ENCODE measurements around the gene ARHGAP40. TPM values are rescaled to one million over a fixed set of nuclear protein-coding genes. Genes with fewer than 3 reads are reported as not detected.

ARHGAP40 gene
- total and polyA plus RNA-seq, 9 of the 15 experiments (the other 6 are each of a cell fraction or from before 2014, with no cell fraction given), result not detected

DNA sequence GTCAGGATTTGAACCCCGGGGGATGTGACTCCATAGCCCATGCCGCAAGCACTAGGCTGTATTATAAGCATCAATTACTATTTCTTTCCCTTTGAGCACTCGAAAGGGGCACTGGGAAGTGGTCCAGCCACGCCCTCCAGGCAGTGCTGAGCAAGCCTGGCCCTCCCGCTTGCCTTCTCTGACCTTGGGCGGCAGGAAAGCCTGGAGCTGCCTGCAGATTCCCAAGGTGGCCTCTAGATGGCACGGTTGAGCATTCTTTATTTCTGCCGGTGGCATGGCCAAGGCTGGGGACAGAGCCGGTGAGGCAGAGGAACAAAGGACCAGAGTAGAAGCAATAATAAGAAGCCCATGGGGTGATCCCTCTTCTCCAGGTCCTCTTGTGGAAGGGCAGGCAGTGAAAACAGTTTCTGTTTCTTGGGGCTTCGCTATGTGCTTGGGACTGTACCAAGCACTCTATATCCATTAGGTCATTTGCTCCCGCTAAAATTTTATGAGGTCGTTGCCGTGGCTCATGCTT is 32.0 kb downstream of the ARHGAP40 start (continued):
- no peak for TF ChIP-seq ZBTB49 (CRISPR knock-in tag; IDR thresholded peaks at IDR 0.05; ENCODE audit: borderline replicate concordance)
- TF ChIP-seq KHSRP (IDR thresholded peaks at IDR 0.05), result no peak
- no peak for TF ChIP-seq ARHGAP35 (IDR thresholded peaks at IDR 0.05; ENCODE audit: partially characterized antibody)
- TF ChIP-seq ZNF282 (CRISPR knock-in tag; IDR thresholded peaks at IDR 0.05), result no peak
- no peak for TF ChIP-seq SNAPC5 (CRISPR knock-in tag; IDR thresholded peaks at IDR 0.05)
- TF ChIP-seq MYC (IDR thresholded peaks at IDR 0.05; ENCODE audit: low read depth, low read length), result no peak
- TF ChIP-seq MYC (CRISPR knock-in tag; IDR thresholded peaks at IDR 0.05; ENCODE audit: borderline replicate concordance, low read depth), result no peak
- no peak for TF ChIP-seq CHAMP1 (IDR thresholded peaks at IDR 0.05)
- TF ChIP-seq CXXC5 (CRISPR knock-in tag; IDR thresholded peaks at IDR 0.05), result peak; percentile 21; the same call in 1 of the 2 replicates
- no peak for TF ChIP-seq TARDBP (IDR thresholded peaks at IDR 0.05)
- no peak for TF ChIP-seq GTF2F1 (IDR thresholded peaks at IDR 0.05; ENCODE audit: low read depth, low read length)
- 0 out of 2 replicates have a peak, but pooled peaks have one; percentile 79 for TF ChIP-seq PTBP1 (IDR thresholded peaks at IDR 0.05; ENCODE audit: low read depth, low read length)
- TF ChIP-seq, protein P1, sequence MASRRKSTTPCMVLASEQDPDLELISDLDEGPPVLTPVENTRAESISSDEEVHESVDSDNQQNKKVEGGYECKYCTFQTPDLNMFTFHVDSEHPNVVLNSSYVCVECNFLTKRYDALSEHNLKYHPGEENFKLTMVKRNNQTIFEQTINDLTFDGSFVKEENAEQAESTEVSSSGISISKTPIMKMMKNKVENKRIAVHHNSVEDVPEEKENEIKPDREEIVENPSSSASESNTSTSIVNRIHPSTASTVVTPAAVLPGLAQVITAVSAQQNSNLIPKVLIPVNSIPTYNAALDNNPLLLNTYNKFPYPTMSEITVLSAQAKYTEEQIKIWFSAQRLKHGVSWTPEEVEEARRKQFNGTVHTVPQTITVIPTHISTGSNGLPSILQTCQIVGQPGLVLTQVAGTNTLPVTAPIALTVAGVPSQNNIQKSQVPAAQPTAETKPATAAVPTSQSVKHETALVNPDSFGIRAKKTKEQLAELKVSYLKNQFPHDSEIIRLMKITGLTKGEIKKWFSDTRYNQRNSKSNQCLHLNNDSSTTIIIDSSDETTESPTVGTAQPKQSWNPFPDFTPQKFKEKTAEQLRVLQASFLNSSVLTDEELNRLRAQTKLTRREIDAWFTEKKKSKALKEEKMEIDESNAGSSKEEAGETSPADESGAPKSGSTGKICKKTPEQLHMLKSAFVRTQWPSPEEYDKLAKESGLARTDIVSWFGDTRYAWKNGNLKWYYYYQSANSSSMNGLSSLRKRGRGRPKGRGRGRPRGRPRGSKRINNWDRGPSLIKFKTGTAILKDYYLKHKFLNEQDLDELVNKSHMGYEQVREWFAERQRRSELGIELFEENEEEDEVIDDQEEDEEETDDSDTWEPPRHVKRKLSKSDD (conservative IDR thresholded peaks at IDR 0.05; ENCODE audit: low read length), result no peak
- no peak for TF ChIP-seq PTRF (tag; IDR thresholded peaks at IDR 0.05)
- TF ChIP-seq BMI1 (IDR thresholded peaks at IDR 0.05; ENCODE audit: low read length), result no peak
- no peak for TF ChIP-seq KDM2B (CRISPR knock-in tag; IDR thresholded peaks at IDR 0.05)
- TF ChIP-seq, protein P2, sequence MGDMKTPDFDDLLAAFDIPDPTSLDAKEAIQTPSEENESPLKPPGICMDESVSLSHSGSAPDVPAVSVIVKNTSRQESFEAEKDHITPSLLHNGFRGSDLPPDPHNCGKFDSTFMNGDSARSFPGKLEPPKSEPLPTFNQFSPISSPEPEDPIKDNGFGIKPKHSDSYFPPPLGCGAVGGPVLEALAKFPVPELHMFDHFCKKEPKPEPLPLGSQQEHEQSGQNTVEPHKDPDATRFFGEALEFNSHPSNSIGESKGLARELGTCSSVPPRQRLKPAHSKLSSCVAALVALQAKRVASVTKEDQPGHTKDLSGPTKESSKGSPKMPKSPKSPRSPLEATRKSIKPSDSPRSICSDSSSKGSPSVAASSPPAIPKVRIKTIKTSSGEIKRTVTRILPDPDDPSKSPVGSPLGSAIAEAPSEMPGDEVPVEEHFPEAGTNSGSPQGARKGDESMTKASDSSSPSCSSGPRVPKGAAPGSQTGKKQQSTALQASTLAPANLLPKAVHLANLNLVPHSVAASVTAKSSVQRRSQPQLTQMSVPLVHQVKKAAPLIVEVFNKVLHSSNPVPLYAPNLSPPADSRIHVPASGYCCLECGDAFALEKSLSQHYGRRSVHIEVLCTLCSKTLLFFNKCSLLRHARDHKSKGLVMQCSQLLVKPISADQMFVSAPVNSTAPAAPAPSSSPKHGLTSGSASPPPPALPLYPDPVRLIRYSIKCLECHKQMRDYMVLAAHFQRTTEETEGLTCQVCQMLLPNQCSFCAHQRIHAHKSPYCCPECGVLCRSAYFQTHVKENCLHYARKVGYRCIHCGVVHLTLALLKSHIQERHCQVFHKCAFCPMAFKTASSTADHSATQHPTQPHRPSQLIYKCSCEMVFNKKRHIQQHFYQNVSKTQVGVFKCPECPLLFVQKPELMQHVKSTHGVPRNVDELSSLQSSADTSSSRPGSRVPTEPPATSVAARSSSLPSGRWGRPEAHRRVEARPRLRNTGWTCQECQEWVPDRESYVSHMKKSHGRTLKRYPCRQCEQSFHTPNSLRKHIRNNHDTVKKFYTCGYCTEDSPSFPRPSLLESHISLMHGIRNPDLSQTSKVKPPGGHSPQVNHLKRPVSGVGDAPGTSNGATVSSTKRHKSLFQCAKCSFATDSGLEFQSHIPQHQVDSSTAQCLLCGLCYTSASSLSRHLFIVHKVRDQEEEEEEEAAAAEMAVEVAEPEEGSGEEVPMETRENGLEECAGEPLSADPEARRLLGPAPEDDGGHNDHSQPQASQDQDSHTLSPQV (IDR thresholded peaks at IDR 0.05), result no peak
- TF ChIP-seq MAFK (IDR thresholded peaks at IDR 0.05; ENCODE audit: low read length), result no peak

Data from K562 (cell line).